ENCODE results near the gene TCF7L1.
"Not testable (repeated sequence)": the region's sequence is repeated elsewhere in the genome, so short reads cannot be mapped to it uniquely, and the experiment has no call there.

Gene TCF7L1

DNA sequence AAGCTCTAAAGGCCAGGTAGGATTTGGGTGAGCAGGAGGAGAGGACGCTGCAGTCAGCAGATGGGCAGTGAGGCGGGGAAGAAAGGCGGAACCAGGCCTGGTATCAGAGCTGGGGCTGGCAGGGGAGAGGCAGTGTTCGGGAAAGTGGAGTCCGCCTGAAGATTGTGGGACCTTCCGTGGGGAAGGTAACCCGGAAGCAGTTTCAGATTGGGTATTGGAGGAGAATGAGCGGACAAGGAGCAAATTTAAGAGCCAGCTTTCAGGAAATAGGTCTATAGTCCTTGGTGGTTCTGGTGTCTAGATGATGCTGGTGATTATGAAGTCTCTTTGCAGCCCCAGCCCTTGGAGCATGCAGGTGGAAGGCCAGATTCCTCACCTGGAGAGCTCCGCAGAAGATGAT, 51.0 kb downstream of the TCF7L1 start:
- DNase-seq (ENCODE audit: low read depth in 3 of 3), result no peak

DNA sequence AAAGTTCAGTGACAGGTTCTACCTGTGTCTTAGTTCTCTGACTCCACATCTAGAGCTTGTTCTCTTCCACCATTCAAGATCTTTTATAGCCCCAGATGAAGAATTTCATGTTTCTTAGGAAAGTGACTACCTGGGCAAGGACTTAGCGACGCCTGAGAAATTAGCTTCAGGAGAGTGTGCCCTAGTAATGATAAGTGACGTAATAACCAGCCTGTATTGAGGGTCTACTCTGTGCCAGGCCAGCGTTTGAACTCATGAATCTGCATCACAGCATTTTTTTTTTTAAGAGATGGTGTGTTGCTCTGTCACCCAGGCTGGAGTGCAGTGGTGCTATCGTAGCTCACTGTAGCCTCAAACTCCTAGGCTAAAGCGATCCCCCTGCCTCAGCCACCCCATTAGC, 51.8 kb downstream of the TCF7L1 start:
- no peak for DNase-seq (ENCODE audit: low read depth in 3 of 3)

DNA sequence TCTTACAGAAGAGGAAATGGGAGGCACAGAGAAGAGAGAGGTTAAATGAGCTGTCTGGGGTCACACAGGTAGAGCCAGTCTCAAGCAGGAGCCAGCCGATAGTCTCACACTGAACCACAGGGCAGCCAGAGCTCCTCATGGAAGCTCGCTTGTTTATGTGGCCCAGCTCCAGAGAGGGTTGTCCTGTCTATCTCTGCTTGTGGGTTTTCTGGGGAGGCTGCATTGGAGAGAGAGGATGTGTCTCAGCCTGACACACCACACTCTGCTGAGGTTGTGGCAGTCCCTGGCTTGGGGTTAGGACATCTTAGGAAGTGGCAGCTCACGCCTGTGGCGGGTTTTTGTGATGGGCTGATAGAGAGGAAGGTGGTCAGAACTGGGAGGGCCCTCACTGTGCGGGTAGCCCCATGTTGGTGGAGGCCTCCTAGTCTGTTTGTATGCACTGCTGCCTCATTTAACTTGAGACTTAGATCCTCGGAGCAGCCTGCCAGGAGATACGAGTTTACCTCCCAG, 52.3 kb downstream of the TCF7L1 start:
- no peak for DNase-seq (ENCODE audit: low read depth in 3 of 3)

DNA sequence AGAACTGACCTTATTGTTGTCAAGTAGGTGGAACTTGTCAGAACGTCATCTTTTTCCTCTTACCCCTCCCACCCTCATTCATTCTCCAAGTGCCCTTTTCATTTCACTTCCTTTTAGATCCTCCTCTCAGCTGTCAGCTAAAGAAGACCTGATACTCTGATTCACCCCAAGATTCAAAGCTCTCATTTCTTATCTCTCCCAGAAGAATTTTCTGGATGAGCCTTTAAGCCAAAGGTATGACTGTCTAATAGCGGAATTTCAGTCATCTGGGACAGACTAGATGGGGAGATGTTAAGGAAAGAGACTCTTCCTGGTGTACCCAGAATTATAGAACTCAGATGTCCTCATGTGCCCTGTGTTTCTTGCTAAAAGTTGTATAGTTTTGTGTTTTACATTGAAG, 53.9 kb downstream of the TCF7L1 start:
- DNase-seq (ENCODE audit: low read depth in 3 of 3), result no peak

DNA sequence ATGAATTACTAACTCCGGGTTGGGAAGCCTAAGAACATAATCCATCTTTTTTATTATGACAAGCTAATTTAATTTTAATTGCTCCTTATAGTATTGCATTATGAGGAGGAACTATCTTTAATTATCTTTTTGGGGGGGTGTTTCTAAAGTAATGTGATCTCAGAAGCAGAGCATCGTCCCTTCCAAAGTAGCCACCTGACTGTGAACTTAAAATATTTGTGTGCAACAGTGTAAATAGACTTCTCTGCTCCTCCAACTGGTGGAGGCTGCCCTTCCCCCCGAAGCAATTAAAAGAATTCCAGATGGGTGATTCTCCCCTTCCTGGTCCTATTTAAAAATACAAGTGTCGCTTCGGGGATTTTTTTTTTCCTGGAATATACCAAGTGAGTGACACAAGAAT, 55.7 kb downstream of the TCF7L1 start:
- DNase-seq (ENCODE audit: low read depth in 3 of 3), result no peak

DNA sequence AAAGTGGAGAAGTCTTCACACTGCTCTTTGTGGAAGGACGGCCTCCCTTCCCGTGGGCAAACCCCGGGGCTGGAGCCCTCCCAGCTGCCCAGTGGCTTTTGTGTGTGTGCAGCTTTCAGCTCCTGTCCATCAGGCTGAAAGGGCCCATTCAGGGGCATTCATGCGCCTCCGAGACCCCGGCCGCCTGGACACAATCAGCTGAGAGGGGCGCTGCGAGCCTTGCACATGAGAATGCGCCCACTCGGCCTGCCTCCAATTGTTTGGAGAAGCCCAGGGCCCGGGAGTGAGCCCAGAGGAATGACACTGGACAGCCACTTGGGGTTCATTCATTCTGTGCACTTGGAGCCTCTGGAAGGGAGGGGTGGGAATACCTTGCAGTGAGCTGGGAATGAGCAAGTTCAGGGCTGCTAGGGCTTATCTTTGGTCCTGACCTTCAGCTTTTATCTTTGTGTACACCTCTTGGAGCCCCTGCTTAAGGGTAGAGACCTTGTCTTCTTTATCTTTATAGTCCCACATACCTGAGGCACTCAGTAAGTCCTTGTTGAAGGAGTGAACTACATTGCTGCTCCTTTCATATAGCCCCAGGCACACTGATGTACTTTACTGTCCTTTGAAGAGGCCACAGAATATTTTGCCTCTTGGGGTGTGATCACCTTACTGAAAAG, 56.5 kb downstream of the TCF7L1 start:
- no peak for DNase-seq (ENCODE audit: low read depth in 3 of 3)

DNA sequence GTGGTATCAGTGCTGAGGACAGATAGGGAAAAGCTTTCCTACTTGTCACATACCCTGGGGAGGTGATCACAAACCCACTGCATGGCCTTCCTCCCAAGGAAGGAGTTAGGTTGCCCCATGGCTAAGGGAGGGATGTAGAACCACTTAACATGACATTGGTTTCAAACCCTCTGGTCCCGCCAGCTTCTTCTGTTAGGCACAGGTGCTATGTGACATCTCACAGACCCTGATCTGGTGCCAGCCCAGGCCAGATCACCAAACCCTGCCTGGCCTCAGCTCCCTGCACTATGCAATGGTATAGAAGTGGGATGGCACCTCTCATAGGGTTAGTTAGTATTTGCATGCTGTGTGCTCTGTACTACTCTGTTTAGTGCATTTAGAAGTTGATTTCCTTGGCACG, 58.0 kb downstream of the TCF7L1 start:
- DNase-seq (ENCODE audit: low read depth in 3 of 3), result no peak

DNA sequence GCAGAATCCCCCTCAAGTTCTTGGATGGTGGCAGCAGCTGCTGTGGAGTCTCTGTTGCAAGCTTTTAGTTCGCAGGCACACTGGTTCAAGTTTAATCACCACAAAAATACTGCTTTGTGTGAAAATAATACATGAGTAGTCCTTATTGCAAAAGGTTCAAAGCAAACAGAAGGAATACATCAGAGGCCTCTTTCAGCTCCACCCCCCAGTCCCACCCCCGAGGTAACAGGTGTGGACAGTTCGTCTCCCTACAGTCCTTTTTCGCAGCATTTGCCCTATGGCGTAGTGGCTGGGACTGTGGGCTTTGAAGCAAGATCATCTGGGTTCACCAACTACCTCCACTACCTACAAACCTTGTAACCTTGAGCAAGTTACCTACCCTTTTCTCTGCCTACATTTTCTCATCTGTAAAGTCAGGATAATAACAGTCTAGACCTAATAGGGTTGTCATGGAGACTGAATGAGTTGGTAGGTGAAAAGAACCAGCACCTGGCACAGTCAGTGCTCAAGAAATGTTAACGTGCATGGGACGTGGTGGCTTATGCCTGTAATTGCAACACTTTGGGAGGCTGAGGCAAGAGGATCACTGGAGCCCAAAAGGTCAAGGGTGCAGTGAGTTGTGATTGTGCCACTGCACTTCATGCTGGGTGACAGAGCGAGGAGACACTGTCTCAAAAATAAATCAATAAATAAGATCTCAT, 61.7 kb downstream of the TCF7L1 start:
- DNase-seq (ENCODE audit: low read depth in 3 of 3), result no peak

DNA sequence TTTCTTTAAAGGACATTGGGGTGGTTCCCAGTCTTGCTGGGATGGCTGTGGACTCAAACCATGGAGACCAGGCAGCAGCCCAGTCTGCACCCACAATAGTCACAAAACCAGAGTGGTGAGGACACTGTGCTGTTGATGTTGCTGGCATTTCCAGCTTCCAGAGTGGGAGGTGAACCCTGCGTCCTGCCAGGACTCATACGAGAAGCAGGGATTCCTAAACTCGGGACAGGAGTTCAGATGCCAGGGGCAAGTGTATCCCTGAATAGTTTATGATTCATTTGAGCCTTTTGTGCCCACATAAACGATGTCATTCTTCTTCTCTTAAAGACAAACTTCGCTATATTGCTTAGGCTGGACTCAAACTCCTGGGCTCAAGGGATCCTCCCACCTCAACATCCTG, 62.8 kb downstream of the TCF7L1 start:
- DNase-seq (ENCODE audit: low read depth in 3 of 3), result no peak

DNA sequence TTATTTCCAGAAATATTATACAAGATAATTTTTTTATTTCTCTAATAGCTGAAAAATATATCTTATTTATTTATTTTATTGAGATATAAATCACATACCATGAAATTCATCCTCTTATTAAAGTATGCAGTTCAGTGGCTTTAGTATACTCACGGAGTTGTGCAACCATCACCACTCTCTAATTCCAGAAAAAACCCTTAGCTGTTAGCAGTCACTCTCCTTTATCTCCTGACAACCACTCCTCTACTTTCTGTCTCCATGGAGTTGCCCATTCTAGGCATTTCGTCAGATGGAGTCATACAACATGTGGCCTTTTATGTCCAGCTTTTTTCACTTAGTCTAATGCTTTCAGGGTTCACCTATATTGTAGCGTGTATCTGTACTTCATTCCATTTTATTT, 66.5 kb downstream of the TCF7L1 start:
- DNase-seq (ENCODE audit: low read depth in 3 of 3), result no peak

DNA sequence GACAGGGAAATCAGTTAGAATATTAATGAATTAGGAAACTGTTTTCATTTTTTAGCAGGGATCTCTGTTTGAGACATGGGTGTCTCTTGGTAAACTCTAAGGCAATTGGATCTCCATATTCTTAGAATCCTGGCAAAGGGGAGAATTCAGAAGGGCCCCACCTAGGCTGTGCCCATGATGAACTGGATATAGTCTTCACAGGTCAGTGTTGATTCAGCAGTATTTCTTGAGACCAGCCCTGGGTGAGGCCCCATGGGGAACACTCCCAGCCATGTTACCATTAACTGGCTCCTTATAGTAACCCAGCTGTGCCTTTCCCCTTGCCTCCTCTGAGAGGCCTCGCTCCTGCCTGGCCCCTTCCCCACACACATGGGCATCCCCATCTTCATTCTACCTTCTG, 76.7 kb downstream of the TCF7L1 start:
- no peak for DNase-seq (ENCODE audit: low read depth in 3 of 3)

DNA sequence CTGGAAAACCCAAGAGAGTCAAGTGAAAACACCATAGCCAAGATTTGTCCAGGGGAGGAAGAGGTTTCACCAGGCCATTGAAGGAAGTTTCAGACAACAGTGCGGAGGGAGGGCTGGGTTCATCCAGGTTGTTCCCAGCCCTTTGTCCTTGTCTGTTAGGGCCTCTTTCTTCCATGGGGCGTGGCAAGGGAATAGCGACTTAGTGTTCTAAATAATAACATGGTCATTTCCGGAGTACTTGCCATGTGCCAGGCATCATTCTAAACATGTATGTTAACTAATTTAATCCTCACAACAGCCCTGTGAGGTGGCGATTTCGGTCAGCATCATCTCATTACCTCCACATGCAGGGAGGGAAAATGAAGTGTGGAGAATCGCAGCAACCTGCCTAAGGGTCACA, 77.3 kb downstream of the TCF7L1 start:
- no peak for DNase-seq (ENCODE audit: low read depth in 3 of 3)

DNA sequence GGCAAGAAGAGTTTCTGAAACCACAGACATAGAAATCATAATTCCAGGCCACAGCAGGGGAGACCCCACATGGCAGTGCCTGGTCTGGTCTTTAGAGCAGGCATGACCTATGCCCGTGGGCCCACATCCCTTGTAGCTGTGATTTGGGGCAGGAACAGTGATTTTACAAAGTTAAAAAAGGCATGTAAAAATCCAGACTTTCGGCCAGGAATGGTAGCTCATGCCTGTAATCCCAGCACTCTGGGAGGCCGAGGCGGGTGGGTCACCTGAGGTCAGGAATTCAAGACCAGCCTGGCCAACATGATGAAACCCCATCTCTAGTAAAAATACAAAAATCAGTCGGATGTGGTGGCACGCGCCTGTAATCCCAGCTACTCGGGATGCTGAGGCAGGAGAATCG, 78.4 kb downstream of the TCF7L1 start:
- not testable (repeated sequence) for DNase-seq (ENCODE audit: low read depth in 3 of 3)

DNA sequence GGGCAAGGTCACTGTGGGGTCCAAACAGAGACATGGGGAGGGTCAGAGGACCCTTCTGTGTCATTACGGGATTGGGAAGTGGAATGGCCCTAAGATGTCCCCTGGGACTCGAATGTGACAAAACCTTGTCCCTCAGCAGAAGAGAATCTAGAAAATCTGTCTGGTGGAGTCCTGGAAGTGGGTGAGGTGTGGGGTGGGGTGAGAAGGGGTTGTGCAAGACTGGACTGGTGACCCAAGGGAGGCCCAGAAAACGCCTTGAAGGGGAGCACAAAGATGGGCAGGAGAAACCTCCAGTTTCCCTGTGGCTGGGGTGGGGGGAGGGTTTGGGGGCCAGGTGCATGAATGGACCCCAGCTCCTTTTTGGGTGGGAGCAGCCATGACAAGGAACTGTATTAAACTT, 79.6 kb downstream of the TCF7L1 start:
- DNase-seq (ENCODE audit: low read depth in 3 of 3), result no peak

DNA sequence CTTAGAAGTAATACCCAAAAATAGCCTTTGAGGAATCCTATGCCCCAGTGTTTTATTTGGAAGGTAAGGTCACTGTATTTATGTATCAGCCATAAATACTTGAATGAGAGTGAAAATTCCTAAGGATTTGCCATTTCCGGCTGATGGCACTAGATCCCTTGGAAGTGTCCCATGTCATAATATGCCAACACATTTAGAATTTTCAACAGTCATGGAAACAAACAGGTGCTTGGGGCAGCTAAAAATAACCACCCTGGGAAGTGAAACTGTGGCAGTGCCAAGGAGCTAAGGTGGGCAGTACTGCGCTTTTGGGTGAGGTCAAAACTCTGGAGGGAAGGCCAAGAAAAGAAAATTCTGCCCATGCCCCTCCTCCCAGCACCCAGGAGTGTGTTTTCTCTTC, 80.2 kb downstream of the TCF7L1 start:
- DNase-seq (ENCODE audit: low read depth in 3 of 3), result no peak

DNA sequence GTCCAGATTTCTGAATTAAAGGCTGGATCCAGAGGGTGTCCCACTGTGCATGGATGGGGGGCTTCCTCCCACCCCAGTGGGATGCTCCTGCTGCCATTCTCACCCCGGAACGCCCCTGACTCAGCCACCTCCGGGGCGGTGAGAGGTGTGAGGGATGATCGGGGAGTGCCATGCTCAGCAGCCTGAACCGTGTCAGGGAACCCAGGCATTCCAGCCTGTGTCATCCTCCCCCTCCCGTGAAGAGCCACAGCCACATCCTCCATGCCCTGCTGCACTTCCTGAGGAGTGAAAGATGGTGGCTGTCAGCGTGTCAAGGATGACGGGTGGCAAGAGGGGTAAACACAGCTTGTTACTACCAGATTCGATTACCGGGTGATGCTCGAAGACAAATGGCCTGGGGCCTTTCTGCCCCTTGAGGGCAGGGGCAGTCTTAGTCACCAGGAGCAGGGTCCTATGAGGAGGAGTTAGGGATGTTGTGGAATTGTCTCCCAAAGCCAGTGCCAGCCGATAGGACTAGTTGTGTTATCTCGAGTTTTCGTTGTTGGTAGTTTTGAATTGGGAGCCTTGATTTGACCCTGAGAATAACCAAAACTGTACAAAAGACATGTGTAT, 80.8 kb downstream of the TCF7L1 start:
- DNase-seq (ENCODE audit: low read depth in 3 of 3), result no peak

DNA sequence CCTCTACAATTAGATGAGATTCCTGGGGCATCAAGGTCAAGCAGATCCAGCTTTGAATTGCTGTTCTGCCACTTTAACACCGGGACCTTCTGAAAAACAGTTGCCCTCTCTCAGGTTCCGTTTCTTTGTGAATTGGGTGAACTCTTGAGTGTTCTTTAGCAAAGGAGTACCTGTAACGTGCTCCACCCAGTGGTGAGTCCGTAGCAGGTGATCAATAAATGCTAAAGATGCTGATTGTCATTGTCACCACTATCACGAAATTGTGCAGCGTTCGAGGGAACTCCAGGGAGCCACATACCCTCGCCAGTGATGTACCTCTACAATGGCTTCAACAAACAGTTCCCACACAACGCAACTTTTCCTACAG, 81.9 kb downstream of the TCF7L1 start:
- DNase-seq (ENCODE audit: low read depth in 3 of 3), result no peak

DNA sequence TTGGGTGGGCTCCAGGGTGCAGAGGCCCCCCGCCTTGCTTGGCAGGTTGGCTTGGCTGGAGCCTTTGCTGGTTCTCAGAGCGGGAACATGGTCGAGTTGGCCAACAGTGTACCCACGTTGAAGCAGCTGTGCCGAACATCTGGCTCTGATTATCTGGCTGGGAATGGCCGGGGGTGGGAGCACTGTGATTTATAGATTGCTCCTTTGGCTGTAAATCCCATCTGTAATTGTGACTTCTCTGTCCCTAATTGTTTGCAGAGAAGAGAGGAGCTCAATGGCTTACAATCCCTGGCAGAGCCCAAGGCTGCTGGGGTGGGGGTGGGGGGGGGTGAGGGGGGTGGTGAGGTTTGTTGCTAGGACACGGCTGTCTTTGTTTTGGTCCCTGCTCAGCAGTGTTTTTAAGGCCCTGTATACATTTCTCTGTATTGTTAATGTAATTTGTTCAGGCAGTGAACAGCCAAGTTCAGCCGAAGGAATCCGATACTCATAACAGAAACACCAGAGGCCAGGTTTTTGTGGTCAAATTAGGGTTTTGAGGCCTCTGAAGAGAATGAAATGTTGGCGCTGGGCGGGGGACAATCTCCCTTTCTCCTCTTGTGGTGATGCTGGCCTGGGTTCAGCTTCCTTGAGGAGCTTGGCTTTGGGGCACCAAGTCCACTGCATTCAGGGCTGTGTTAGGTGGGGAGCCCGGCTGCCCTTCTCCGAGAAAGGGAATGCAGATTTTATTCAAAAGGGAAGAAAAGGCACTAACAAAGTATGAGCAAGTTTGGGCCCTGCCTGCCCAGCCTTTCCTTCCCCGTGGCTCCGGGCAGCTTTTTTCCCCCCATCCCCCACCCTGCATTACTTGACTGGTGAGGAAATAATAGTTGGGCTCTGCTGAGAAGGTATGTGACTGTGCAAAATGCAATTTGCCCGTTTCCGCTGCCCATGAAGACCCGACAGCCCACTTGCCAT, 82.5 kb downstream of the TCF7L1 start:
- no peak for DNase-seq (ENCODE audit: low read depth in 3 of 3)

DNA sequence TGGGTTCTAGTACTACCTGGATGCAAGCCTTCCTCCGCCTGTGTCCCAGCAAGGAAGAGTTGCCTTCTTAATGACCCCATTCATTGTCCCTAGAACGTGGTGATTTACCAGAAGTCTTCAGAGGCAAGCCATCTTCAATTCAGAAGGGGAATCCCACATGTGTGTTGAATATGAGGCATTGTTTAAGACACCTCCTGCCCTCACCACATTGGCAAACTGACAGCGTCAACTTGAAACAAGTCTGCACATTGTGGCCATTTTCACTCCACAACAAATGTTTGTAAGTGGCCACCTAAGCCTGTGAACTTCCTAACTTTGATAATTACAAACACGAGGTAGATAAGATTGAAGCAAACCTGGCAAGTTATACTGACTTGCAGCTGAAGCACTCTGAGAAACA, 83.7 kb downstream of the TCF7L1 start:
- DNase-seq (ENCODE audit: low read depth in 3 of 3), result no peak

DNA sequence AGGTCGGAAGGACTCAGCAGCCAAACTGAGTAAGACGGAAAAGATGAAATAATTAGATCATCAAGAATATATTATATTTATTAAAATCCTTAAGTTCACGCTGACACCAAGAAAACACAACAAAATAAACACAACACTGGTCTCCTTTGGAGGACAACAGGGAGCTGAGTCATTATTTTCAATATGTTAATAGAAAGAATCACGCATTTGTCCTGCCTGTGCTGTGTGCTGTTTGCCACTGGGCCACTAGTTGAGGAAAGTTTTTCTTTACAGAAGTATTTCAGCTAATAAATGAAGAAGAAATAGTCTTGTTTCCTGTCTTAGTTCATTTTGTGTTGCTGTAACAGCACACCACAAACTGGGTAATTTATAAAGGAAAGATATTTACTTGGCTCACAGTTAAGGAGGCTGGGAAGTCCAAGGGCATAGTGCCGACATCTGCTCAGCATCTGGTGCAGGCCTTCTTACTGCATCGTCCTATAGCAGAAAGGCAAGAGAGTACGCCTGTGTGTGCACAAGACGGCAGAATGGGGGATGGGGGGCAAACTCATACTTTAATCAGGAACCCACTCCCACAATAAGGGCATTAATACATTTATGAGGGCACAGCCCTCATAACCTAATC, 88.0 kb downstream of the TCF7L1 start:
- DNase-seq (ENCODE audit: low read depth in 3 of 3), result no peak

DNA sequence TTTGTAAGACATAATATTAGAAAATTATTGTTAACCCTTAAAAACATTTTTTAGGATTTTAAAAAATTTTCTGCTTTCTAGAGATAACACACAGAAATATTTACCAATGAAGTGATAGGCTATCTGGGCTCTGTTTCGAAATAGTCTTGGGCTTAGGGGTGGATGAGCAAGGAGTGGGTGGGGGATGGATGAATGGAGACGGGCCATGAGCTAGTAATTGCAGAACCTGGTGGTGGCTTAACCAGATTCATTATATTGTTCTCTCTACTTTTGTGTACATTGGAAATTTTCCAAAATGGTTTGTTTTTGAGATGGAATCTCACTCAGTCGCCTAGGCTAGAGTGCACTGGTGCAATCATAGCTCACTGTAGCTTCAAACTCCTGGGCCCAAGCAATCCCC, 89.6 kb downstream of the TCF7L1 start:
- DNase-seq (ENCODE audit: low read depth in 3 of 3), result no peak

DNA sequence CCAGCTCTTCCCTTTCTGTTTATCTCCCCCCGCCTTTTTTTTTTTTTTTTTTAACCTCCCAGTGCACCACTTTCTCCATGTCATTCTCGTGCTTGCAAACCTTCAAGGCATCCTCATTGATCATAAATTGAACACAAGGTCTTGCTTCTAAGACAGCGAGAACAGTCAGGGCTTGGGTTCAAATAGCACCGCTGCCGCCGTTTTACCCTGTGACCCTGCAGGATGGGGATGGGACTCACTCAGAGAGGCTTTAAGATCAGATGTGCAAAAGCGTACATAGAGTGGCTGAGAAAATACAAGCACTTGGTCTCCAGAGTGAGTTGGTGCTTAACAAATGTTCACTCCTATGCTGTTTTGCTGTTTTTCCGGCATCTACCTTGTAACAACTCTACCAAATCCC, 93.6 kb downstream of the TCF7L1 start:
- DNase-seq (ENCODE audit: low read depth in 3 of 3), result no peak
